GM10266 (cell line): ENCODE measurements around the gene INO80C.

ENCODE experiments used
- DNase-seq: peaks from one replicate; pipeline ENCODE4 v3.0.0; 2012; ENCODE audit errors: extremely low spot score
- CTCF ChIP-seq: IDR thresholded peaks from 2 replicates; pipeline ENCODE4 v1.5.1; 2012; ENCODE audit warnings: mild to moderate bottlenecking, low read depth; ENCODE audit not compliant: control insufficient read depth, insufficient read depth; ENCODE audit errors: missing control alignments

The INO80C gene

GRCh38 chr18:35507192-35507591, 9.4 kb upstream of the INO80C start:
- no peak for DNase-seq
- no peak for TF ChIP-seq CTCF

DNA sequence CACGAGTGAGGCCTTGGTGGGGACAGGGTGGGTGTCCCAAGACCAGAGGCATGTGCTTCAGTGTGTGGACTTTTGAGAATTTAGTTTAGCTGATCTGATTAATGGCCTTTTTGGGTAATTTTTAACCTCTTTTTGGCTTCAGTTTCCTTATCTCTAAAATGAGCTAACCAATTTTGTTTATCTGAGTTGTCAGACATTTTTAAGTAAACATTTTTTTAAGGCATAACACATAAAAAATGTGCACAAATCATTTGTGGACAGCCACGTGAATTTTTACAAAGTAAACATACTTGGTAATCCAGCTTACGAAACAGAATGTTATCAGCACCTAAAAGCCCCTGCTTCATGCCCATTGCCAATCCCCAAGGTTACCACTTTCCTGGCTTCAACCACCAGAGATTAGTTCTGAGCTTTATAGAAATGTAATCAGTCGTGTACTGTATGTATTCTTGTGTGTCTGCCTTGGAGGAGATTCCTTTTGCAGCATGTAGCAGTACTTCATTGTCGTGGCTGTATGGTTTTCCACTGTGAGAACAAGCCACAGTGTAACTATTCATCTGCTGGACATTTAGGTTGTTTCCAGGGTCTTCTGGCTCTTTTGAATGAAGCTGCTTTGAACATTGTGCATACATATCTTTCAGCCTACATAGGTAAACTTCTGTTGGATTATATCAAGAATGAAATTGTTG, 8.4 kb upstream of the INO80C start:
- TF ChIP-seq CTCF = no peak
- DNase-seq = no peak

DNA sequence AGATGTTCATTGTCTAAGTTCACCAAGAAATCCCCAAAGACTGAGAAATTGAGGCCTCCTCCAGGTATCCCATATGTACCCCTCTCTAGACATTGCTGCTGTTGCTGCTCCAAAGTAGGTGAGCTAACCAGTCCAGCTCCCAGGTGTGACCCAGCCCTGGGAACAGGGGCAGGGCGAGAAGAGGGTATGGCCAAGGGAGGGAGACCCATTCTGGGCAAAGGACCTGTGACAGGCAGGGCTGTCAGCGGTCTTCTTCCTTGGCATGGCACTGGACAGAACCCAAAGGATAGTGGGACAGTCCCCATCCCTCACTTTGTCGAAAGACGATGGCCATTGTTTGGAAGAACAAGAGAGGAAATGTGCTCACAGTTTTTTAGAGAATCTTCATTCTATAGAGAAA, 7.2 kb upstream of the INO80C start:
- no peak for DNase-seq
- no peak for TF ChIP-seq CTCF

DNA sequence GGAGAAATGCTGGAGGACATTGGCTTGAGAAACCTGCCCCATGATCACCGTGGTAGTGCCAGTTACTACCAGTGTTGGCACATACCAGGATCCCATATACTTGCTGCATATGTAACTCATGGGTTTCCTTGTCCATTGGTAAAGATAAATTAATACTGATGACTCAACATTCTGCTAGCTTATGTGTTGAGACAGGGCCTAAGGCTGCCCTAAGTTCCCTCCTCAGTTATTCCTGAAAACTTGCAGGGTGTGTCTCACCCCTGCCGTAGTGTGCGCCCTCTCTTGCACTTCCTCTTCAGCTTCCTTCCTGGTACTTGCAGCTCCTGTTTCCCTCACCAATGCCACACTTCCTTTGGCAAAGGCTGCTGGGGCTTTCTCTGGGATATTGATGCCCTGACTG, 4.3 kb upstream of the INO80C start:
- DNase-seq = no peak
- no peak for TF ChIP-seq CTCF

DNA sequence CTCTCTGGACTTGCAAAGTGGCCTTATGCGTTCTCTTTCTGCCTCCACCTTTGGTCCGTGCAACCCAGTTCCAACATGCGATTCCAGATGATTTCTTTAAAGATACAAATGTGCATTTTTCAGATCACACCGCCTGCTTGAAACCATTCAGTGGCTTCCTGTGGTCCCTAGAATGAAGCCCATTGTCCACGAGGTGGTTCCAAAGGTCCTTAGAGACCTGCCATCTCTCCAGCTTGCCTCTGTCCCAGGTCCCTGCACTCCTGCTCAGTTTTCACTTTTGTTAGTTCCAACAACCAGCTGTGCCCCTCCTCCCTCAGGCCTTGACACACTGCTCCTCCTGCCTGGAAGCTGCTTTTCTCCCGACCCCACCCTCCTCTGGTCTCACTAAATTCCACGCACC, 3.6 kb upstream of the INO80C start:
- no peak for DNase-seq
- TF ChIP-seq CTCF = no peak

DNA sequence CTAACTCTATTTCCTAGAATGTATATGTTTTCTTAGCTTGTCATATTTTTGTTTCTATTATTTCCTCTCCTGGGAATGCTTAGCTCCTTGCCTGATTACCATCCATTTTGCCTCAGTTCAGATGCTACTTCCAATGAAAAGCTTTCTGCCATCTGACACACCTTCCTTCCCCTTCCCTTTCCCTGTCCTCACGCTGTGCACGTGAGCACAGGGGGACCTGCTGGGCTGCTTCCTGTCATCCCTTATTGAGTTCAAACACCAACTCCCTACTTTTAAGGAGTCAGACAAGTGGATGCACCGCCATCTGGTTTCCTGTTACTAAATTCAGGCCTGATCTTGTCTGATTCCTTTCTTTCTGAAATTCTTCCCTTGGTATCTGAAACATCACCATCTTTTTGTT, 2.4 kb upstream of the INO80C start:
- no peak for DNase-seq
- no peak for TF ChIP-seq CTCF

DNA sequence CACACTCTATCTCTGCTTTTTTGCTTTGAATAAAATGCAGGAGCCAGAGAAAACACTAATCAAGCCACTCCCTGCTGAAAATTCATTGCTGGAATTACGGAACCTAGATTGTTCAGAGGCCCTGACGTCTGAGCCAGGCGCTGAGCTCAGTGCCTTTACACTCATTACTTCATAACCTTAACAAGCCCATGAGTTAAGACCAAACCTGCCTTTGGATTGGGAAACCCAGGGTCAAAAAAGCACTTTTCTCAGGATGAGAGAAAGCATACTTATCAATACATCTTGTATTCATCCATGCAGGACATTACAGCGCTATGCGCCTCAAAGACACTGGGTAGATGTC, 762 bp downstream of the INO80C start:
- TF ChIP-seq CTCF = no peak
- DNase-seq = no peak
